Measurements from ENCODE around the gene FMNL3.

DNA sequence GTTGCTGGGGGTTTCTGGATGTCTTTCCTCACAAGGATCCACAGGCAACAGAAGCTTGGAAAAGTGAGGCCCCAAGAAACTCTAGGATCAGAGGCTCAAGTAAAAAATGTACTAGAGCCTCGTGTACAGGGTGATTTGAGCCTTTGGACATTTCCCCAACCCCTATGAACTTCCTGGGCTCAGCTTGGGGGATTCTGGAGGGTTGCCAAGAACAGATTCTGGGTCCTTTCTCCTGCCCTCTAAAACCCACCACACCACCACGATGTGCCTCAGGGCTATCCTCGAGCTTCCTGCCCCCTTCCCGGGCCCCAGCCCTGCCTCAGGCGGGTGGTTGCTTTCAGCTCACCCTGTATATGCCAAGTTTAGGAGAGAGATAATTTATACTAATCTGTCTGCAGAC lies 102.3 kb downstream of the FMNL3 start:
- TF ChIP-seq, protein P1, sequence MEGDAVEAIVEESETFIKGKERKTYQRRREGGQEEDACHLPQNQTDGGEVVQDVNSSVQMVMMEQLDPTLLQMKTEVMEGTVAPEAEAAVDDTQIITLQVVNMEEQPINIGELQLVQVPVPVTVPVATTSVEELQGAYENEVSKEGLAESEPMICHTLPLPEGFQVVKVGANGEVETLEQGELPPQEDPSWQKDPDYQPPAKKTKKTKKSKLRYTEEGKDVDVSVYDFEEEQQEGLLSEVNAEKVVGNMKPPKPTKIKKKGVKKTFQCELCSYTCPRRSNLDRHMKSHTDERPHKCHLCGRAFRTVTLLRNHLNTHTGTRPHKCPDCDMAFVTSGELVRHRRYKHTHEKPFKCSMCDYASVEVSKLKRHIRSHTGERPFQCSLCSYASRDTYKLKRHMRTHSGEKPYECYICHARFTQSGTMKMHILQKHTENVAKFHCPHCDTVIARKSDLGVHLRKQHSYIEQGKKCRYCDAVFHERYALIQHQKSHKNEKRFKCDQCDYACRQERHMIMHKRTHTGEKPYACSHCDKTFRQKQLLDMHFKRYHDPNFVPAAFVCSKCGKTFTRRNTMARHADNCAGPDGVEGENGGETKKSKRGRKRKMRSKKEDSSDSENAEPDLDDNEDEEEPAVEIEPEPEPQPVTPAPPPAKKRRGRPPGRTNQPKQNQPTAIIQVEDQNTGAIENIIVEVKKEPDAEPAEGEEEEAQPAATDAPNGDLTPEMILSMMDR (IDR thresholded peaks at IDR 0.05): no peak
- TF ChIP-seq EP300 (IDR thresholded peaks at IDR 0.05): no peak
